ENCODE measurements around the gene SLK.

DNA sequence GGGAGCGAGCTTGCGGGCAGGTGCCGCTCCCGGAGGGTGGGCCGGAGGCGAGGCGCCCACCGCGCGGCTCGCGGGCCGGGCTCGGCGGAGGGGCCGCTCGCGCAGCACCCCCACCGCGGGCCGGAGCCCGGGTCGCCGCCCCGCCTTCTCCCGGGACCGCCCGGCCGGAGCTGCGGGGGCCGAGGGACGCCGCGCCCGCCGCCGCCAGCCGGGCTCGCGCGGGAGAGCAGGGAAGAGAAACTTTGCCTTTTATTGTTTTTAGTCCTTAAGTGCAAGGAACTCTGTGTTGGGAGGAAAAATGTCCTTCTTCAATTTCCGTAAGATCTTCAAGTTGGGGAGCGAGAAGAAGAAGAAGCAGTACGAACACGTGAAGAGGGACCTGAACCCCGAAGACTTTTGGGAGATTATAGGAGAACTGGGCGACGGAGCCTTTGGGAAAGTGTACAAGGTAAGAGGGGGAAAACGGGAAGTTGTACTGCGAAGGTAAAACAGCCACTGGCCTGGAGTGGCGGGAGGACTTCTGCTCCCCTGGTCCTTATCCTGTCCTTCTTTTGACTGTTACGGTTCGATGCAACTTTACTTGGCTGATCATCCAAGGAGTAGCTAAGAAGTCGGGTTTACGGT is 620 bp downstream of the SLK start:
- TF ChIP-seq EZH2 (IDR thresholded peaks at IDR 0.05; ENCODE audit: borderline replicate concordance, low read depth, low read length, severe bottlenecking), result no peak
- TF ChIP-seq POLR2A (IDR thresholded peaks at IDR 0.05; ENCODE audit: low read depth, low read length), result no peak
- TF ChIP-seq MAX (IDR thresholded peaks at IDR 0.05; ENCODE audit: insufficient read depth, insufficient read length), result no peak
- no peak for TF ChIP-seq POLR2AphosphoS5 (IDR thresholded peaks at IDR 0.05; ENCODE audit: insufficient read depth, low read depth, low read length)
- TF ChIP-seq, protein P1, sequence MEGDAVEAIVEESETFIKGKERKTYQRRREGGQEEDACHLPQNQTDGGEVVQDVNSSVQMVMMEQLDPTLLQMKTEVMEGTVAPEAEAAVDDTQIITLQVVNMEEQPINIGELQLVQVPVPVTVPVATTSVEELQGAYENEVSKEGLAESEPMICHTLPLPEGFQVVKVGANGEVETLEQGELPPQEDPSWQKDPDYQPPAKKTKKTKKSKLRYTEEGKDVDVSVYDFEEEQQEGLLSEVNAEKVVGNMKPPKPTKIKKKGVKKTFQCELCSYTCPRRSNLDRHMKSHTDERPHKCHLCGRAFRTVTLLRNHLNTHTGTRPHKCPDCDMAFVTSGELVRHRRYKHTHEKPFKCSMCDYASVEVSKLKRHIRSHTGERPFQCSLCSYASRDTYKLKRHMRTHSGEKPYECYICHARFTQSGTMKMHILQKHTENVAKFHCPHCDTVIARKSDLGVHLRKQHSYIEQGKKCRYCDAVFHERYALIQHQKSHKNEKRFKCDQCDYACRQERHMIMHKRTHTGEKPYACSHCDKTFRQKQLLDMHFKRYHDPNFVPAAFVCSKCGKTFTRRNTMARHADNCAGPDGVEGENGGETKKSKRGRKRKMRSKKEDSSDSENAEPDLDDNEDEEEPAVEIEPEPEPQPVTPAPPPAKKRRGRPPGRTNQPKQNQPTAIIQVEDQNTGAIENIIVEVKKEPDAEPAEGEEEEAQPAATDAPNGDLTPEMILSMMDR (IDR thresholded peaks at IDR 0.05; ENCODE audit: extremely low read depth in 1 of 2, insufficient read depth in 1 of 2, low read depth in 1 of 2, low read length in 2 of 2), result no peak
- no peak for TF ChIP-seq MYC (IDR thresholded peaks at IDR 0.05; ENCODE audit: low read depth, low read length)
- TF ChIP-seq FOS (IDR thresholded peaks at IDR 0.05; ENCODE audit: borderline replicate concordance, insufficient read depth, low read length), result no peak
- no peak for TF ChIP-seq JUN (IDR thresholded peaks at IDR 0.05; ENCODE audit: borderline replicate concordance, insufficient read depth, insufficient read length, low read depth)

Data from endothelial cell of umbilical vein (primary cell).